ENCODE results near the gene QARS1.

GRCh38 chr3:49108346-49108745 lies 3.8 kb upstream of the QARS1 start:
- TF ChIP-seq POLR2A (IDR thresholded peaks at IDR 0.05) (no peak), CTCF (IDR thresholded peaks at IDR 0.05) (no peak), POLR2AphosphoS5 (IDR thresholded peaks at IDR 0.05) (no peak), EP300 (IDR thresholded peaks at IDR 0.05) (no peak)
